CD14-positive monocyte (primary cell): ENCODE data around the gene NXPH3. TPM values are rescaled to one million over a fixed set of nuclear protein-coding genes. Genes with fewer than 3 reads are reported as not detected.

ENCODE experiments used
- DNase-seq, 3 donors: peaks; one replicate each; pipeline ENCODE4 v3.0.0-alpha.2; 2011 to 2022
- H2AFZ ChIP-seq: 2 replicates; pipeline ENCODE4 v1.6.0; 2012; ENCODE audit warnings: mild to moderate bottlenecking, low read depth, low read length, inconsistent platforms; ENCODE audit not compliant: insufficient read depth, poor library complexity, severe bottlenecking
- H3K27ac ChIP-seq, 2 donors: 1 replicate in 1 of 2; 2 replicates in 1 of 2; pipeline ENCODE4 v1.5.1; 2012 to 2013; ENCODE audit warnings: low read length in 2 of 2, control low read depth in 1 of 2, inconsistent platforms in 1 of 2, low read depth in 1 of 2, mild to moderate bottlenecking in 1 of 2
- H3K27me3 ChIP-seq, 2 donors: one replicate each; pipeline versions ENCODE4 v1.6.0 to v1.6.1; 2011 to 2013; ENCODE audit warnings: low read length in 2 of 2; ENCODE audit not compliant: control insufficient read depth in 2 of 2, insufficient read depth in 2 of 2
- H3K36me3 ChIP-seq, 2 donors: replicated peaks in 1 of 2; 1 replicate in 1 of 2; 2 replicates in 1 of 2; pipeline versions ENCODE4 v1.5.1 to v1.6.1; 2012 to 2013; ENCODE audit warnings: low read length in 2 of 2, control low read depth in 1 of 2, inconsistent platforms in 1 of 2, mild to moderate bottlenecking in 1 of 2; ENCODE audit not compliant: insufficient read depth in 2 of 2, control insufficient read depth in 1 of 2
- H3K4me1 ChIP-seq, 2 donors: 1 replicate in 1 of 2; 2 replicates in 1 of 2; pipeline versions ENCODE4 v1.5.1 to v1.6.1; 2012 to 2013; ENCODE audit warnings: low read length in 2 of 2, control low read depth in 1 of 2, inconsistent platforms in 1 of 2, mild to moderate bottlenecking in 1 of 2, moderate library complexity in 1 of 2; ENCODE audit not compliant: insufficient read depth in 2 of 2, control insufficient read depth in 1 of 2
- H3K4me2 ChIP-seq: replicated peaks from 2 replicates; pipeline ENCODE3; 2012; ENCODE audit warnings: low read length, moderate library complexity, mild to moderate bottlenecking; ENCODE audit not compliant: poor library complexity, severe bottlenecking; ENCODE audit errors: extremely low read depth
- H3K4me3 ChIP-seq, 3 experiments: fragments of 200-600 bp in 1 of 3; sonication (generic) in 1 of 3; replicated peaks in 1 of 3; 1 replicate in 2 of 3; 2 replicates in 1 of 3; pipeline ENCODE4 v1.5.1; 2011 to 2013; ENCODE audit warnings: low read length in 3 of 3, mild to moderate bottlenecking in 3 of 3, control low read depth in 2 of 3, low read depth in 2 of 3, inconsistent platforms in 1 of 3, moderate library complexity in 1 of 3
- H3K79me2 ChIP-seq: 2 replicates; pipeline ENCODE4 v1.6.0; 2012; ENCODE audit warnings: mild to moderate bottlenecking, control low read depth, inconsistent platforms, low read length, moderate library complexity; ENCODE audit not compliant: insufficient read depth
- H3K9ac ChIP-seq: 2 replicates; pipeline ENCODE4 v1.6.0; 2017; ENCODE audit warnings: low read length, mild to moderate bottlenecking; ENCODE audit not compliant: insufficient read depth, poor library complexity, severe bottlenecking
- H3K9me3 ChIP-seq, 2 donors: replicated peaks in 1 of 2; 1 replicate in 1 of 2; 2 replicates in 1 of 2; pipeline versions ENCODE4 v1.5.1 to v1.6.1; 2012 to 2013; ENCODE audit warnings: low read length in 2 of 2, control low read depth in 1 of 2; ENCODE audit not compliant: control insufficient read depth in 1 of 2, insufficient read depth in 1 of 2
- H4K20me1 ChIP-seq: 2 replicates; pipeline ENCODE4 v1.6.0; 2012; ENCODE audit warnings: mild to moderate bottlenecking, low read length, control low read depth, moderate library complexity; ENCODE audit not compliant: insufficient read depth
- H3K27ac Mint-ChIP-seq, 7 donors: one replicate each; pipeline ENCODE4 v1.8.0; 2020; ENCODE audit warnings: mild to moderate bottlenecking in 7 of 7, mixed read lengths in 7 of 7, moderate library complexity in 6 of 7, inconsistent platforms in 2 of 7
- H3K27me3 Mint-ChIP-seq, 3 donors: one replicate each; pipeline ENCODE4 v1.8.0; 2021 to 2022; ENCODE audit warnings: low read depth in 3 of 3, mild to moderate bottlenecking in 3 of 3, mixed read lengths in 3 of 3, moderate library complexity in 3 of 3, inconsistent platforms in 1 of 3
- H3K36me3 Mint-ChIP-seq, 2 donors: one replicate each; pipeline ENCODE4 v1.8.0; 2020; ENCODE audit warnings: mixed read lengths in 2 of 2, inconsistent platforms in 1 of 2, mild to moderate bottlenecking in 1 of 2
- H3K4me1 Mint-ChIP-seq: one replicate; pipeline ENCODE4 v1.8.0; 2020; ENCODE audit warnings: mild to moderate bottlenecking, mixed read lengths
- H3K4me3 Mint-ChIP-seq, 2 donors: one replicate each; pipeline ENCODE4 v1.8.0; 2020; ENCODE audit warnings: mild to moderate bottlenecking in 2 of 2, mixed read lengths in 2 of 2, moderate library complexity in 1 of 2
- H3K9me3 Mint-ChIP-seq, 7 donors: one replicate each; pipeline ENCODE4 v1.8.0; 2020 to 2022; ENCODE audit warnings: mixed read lengths in 7 of 7, mild to moderate bottlenecking in 6 of 7, moderate library complexity in 6 of 7, inconsistent platforms in 2 of 7
- CTCF ChIP-seq: fragments of 200-600 bp; IDR thresholded peaks from one replicate; pipeline ENCODE4 v1.8.0; 2022; ENCODE audit warnings: antibody characterized with exemption, mild to moderate bottlenecking
- WGBS: methylation state at CpG from one replicate; pipeline ENCODE4 v1.1.5; 2013; ENCODE audit warnings: missing lambda C conversion rate; ENCODE audit not compliant: insufficient coverage; 5-methylcytosine and 5-hydroxymethylcytosine counted together
- intact Hi-C, 2 donors: fragments of 100-400 bp; cut with micrococcal nuclease; formaldehyde crosslinking; loops; one replicate each; pipeline versions ENCODE4 v1.15.0 to v1.15.1; 2023
- polyA plus RNA-seq, 3 donors: library from polyadenylated mRNA; depleted of rRNA in 1 of 3; unstranded in 2 of 3; stranded (reverse) in 1 of 3; fragments of 300-500 nt in 2 of 3; fragments of >200 nt in 1 of 3; fragmentation: Illumina TruSeq in 2 of 3; gene quantifications; 1 replicate in 2 of 3; 2 replicates in 1 of 3; pipeline ENCODE4 v1.2.3, GENCODE V29; 2012 to 2021

Gene NXPH3
- polyA plus RNA-seq, 3 donors, result not detected

GRCh38 chr17:49527927-49528651, 47.6 kb upstream of the NXPH3 start:
- Mint-ChIP-seq H3K9me3 (peaks cover 0 to 3% (median 0%) of the 10 kb centered on the region in 7 donors), H3K36me3 (peaks cover 0 to 2% of the 10 kb centered on the region in 2 donors), H3K4me1 (peaks cover 4% of the 10 kb centered on the region), H3K27me3 (peaks cover 19 to 69% (median 24%) of the 10 kb centered on the region in 3 donors), H3K4me3 (no peak overlapping the region), H3K27ac (no peak overlapping the region)
- H3K4me1 ChIP-seq, result peaks cover 0 to 2% of the 10 kb centered on the region in 2 donors
- no peaks in the 10 kb centered on the region for H3K36me3 ChIP-seq
- no peak overlapping the region for H3K27ac ChIP-seq
- peaks cover 2 to 25% of the 10 kb centered on the region in 2 donors for H3K27me3 ChIP-seq
- H3K4me3 ChIP-seq, result no peak overlapping the region
- no peaks in the 10 kb centered on the region for H3K9me3 ChIP-seq
- no peak for TF ChIP-seq CTCF
- no peak for DNase-seq
- H3K79me2 ChIP-seq, result no peaks in the 10 kb centered on the region
- no peak overlapping the region for H3K9ac ChIP-seq
- WGBS, result 84% methylated on average over 4 of the region's 11 CpGs
- H3K4me2 ChIP-seq, result no peak overlapping the region
- no peak overlapping the region for H2AFZ ChIP-seq
- H4K20me1 ChIP-seq, result no peaks in the 10 kb centered on the region
- intact Hi-C loops, result no loop called here

GRCh38 chr17:49528966-49529365, 46.7 kb upstream of the NXPH3 start:
- no peak for DNase-seq
- Histone ChIP-seq H3K4me1 (no peaks in the 10 kb centered on the region), H3K27me3 (peaks cover 2 to 20% of the 10 kb centered on the region in 2 donors), H3K9ac (no peak overlapping the region), H3K4me2 (no peak overlapping the region), H4K20me1 (no peaks in the 10 kb centered on the region), H3K79me2 (no peaks in the 10 kb centered on the region), H3K9me3 (no peaks in the 10 kb centered on the region), H3K27ac (no peak overlapping the region), H3K4me3 (no peak overlapping the region), H2AFZ (no peak overlapping the region), H3K36me3 (no peaks in the 10 kb centered on the region)
- H3K27ac Mint-ChIP-seq, result no peak overlapping the region
- no peaks in the 10 kb centered on the region for H3K36me3 Mint-ChIP-seq
- H3K27me3 Mint-ChIP-seq, result peaks cover 18 to 65% (median 26%) of the 10 kb centered on the region in 3 donors
- intact Hi-C loops, result no loop called here
- H3K4me3 Mint-ChIP-seq, result no peak overlapping the region
- 80% methylated on average over 2 of the region's 3 CpGs for WGBS
- TF ChIP-seq CTCF, result no peak
- H3K9me3 Mint-ChIP-seq, result peaks cover 0 to 3% (median 0%) of the 10 kb centered on the region in 7 donors
- no peaks in the 10 kb centered on the region for H3K4me1 Mint-ChIP-seq
